Body of pancreas (tissue), 4 donors: ENCODE results near the gene LAG3. TPM values are rescaled to one million over a fixed set of nuclear protein-coding genes. Genes with fewer than 3 reads are reported as not detected.

ENCODE experiments used
- ATAC-seq: fragments of 150-250 bp; one replicate; pipeline ENCODE4 v1.9.1; 2016
- DNase-seq, 4 donors: peaks; one replicate each; pipeline ENCODE4 v3.0.0-alpha.2; 2019
- H3K27ac ChIP-seq, 4 donors: fragments of 200-600 bp; sonication (generic); 1 replicate in 3 of 4; 2 replicates in 1 of 4; pipeline versions ENCODE4 v1.5.1 to v1.6.1; 2016 to 2019; ENCODE audit warnings: mild to moderate bottlenecking in 1 of 4, mixed read lengths in 1 of 4, moderate library complexity in 1 of 4
- H3K27me3 ChIP-seq, 2 donors: fragments of 200-600 bp; sonication (generic); one replicate each; pipeline ENCODE4 v1.6.0; 2016; ENCODE audit warnings: mild to moderate bottlenecking in 1 of 2
- H3K36me3 ChIP-seq, 2 donors: fragments of 200-600 bp; sonication (generic); replicated peaks in 1 of 2; 2 replicates each; pipeline ENCODE4 v1.5.1; 2016; ENCODE audit warnings: low read depth in 2 of 2; ENCODE audit not compliant: insufficient read depth in 1 of 2
- H3K4me1 ChIP-seq: fragments of 200-600 bp; sonication (generic); one replicate; pipeline ENCODE4 v1.6.0; 2016
- H3K4me3 ChIP-seq, 2 donors: fragments of 200-600 bp; sonication (generic); 1 replicate in 1 of 2; 2 replicates in 1 of 2; pipeline ENCODE4 v1.5.1; 2016 to 2019
- H3K9me3 ChIP-seq, 3 donors: fragments of 200-600 bp; sonication (generic); 1 replicate in 2 of 3; 2 replicates in 1 of 3; pipeline ENCODE4 v1.5.1; 2016
- POLR2A ChIP-seq, 3 donors: fragments of 450-650 bp; IDR thresholded peaks; one replicate each; pipeline ENCODE4 v1.6.1; 2016; ENCODE audit warnings: antibody characterized with exemption in 3 of 3, mild to moderate bottlenecking in 2 of 3
- WGBS, 2 donors: methylation state at CpG; one replicate each; pipeline ENCODE4 v1.1.5; 2017; 5-methylcytosine and 5-hydroxymethylcytosine counted together
- intact Hi-C: fragments of 100-400 bp; cut with DNase I; formaldehyde crosslinking; loops from one replicate; pipeline ENCODE4 v1.15.1; 2023
- total RNA-seq, 2 donors: library from RNA; depleted of rRNA; stranded (reverse); fragments of >200 nt; gene quantifications; one replicate each; pipeline ENCODE4 v1.1.0, GENCODE V29; 2016
- TF ChIP-seq, protein P1 (sequence below), 7 experiments: fragments of 450-650 bp in 4 of 7; fragments of 200-600 bp in 3 of 7; sonication (generic) in 3 of 7; IDR thresholded peaks; one replicate each; pipeline ENCODE4 v1.5.1; 2016 to 2019; ENCODE audit warnings: antibody characterized with exemption in 7 of 7

LAG3 gene
- total RNA-seq, 2 donors from 2014 or later: not detected

DNA sequence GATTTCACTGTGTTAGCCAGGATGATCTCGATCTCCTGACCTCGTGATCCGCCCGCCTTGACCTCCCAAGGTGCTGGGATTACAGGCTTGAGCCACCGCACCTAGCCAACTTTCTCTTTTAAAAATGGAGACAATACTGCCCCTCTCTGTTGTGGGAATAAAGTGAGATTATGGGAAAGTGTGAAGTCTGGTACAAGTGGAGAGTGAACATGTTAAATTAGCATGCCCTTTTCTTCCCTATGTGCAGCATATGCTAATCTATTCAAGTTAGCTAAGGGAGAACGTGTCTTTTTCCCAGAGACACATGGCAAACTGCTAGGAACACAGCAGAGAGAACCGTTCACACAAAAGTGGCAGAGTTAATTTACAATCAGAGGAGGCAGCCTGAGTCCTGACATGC lies 47.0 kb upstream of the LAG3 start:
- Histone ChIP-seq H3K9me3 (no peaks in the 10 kb centered on the region), H3K4me1 (peaks cover 9% of the 10 kb centered on the region), H3K27me3 (no peaks in the 10 kb centered on the region), H3K36me3 (peaks cover 15 to 16% of the 10 kb centered on the region in 2 donors), H3K27ac (no peak overlapping the region), H3K4me3 (no peak overlapping the region)
- WGBS, 2 donors: 90 to 92% methylated on average over 7 of the region's 7 CpGs
- ATAC-seq: no peak
- DNase-seq: no peak
- TF ChIP-seq POLR2A (IDR thresholded peaks at IDR 0.05): no peak
- TF ChIP-seq, protein P1, sequence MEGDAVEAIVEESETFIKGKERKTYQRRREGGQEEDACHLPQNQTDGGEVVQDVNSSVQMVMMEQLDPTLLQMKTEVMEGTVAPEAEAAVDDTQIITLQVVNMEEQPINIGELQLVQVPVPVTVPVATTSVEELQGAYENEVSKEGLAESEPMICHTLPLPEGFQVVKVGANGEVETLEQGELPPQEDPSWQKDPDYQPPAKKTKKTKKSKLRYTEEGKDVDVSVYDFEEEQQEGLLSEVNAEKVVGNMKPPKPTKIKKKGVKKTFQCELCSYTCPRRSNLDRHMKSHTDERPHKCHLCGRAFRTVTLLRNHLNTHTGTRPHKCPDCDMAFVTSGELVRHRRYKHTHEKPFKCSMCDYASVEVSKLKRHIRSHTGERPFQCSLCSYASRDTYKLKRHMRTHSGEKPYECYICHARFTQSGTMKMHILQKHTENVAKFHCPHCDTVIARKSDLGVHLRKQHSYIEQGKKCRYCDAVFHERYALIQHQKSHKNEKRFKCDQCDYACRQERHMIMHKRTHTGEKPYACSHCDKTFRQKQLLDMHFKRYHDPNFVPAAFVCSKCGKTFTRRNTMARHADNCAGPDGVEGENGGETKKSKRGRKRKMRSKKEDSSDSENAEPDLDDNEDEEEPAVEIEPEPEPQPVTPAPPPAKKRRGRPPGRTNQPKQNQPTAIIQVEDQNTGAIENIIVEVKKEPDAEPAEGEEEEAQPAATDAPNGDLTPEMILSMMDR (IDR thresholded peaks at IDR 0.05): no peak
- intact Hi-C loops: no loop called here

DNA sequence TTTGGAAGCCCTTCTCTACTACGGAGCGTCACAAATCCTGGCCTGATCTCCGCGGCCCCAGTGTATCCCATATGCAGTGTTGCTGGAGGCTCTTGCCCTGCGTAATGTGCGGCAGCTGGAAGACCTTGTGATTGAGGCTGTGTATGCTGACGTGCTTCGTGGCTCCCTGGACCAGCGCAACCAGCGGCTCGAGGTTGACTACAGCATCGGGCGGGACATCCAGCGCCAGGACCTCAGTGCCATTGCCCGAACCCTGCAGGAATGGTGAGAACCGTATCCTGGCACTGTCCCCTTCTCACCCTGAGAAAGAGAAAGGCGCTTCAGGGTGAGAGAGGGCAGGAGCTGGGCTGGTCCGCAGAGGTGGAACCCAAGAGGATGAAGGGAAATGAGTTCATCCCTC lies 43.1 kb upstream of the LAG3 start:
- Histone ChIP-seq H3K4me1 (peaks cover 9% of the 10 kb centered on the region), H3K27ac (no peak overlapping the region), H3K36me3 (peaks cover 19 to 26% of the 10 kb centered on the region in 2 donors), H3K4me3 (no peak overlapping the region), H3K9me3 (no peaks in the 10 kb centered on the region), H3K27me3 (no peaks in the 10 kb centered on the region)
- 88 to 94% methylated on average over 8 to 16 of the region's 18 CpGs for WGBS, 2 donors
- ATAC-seq (no peak), DNase-seq (no peak)
- TF ChIP-seq, protein P1 (IDR thresholded peaks at IDR 0.05): no peak
- no peak for TF ChIP-seq POLR2A (IDR thresholded peaks at IDR 0.05)
- intact Hi-C loops: no loop called here

DNA sequence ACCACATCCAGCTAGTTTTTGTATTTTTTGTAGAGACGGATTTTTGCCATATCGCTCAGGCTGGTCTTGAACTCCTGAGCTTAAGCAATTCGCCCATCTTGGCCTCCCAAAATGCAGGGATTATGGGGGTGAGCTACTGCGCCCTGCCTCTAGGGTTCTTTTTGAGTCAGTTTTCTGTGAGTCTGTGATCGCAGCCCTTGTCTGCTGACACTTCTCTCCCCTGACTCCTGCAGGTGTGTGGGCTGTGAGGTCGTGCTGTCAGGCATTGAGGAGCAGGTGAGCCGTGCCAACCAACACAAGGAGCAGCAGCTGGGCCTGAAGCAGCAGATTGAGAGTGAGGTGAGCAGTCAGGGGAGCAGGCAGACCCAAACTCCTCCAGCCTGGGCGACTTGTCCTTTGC lies 42.2 kb upstream of the LAG3 start:
- Histone ChIP-seq H3K36me3 (peaks cover 19 to 26% of the 10 kb centered on the region in 2 donors), H3K4me1 (no peaks in the 10 kb centered on the region), H3K27me3 (no peaks in the 10 kb centered on the region), H3K4me3 (no peak overlapping the region), H3K9me3 (no peaks in the 10 kb centered on the region), H3K27ac (no peak overlapping the region)
- DNase-seq (no peak), ATAC-seq (no peak)
- intact Hi-C loops: no loop called here
- WGBS, 2 donors: 91 to 94% methylated on average over 8 of the region's 8 CpGs
- TF ChIP-seq, protein P1 (IDR thresholded peaks at IDR 0.05): no peak
- TF ChIP-seq POLR2A (IDR thresholded peaks at IDR 0.05): no peak

DNA sequence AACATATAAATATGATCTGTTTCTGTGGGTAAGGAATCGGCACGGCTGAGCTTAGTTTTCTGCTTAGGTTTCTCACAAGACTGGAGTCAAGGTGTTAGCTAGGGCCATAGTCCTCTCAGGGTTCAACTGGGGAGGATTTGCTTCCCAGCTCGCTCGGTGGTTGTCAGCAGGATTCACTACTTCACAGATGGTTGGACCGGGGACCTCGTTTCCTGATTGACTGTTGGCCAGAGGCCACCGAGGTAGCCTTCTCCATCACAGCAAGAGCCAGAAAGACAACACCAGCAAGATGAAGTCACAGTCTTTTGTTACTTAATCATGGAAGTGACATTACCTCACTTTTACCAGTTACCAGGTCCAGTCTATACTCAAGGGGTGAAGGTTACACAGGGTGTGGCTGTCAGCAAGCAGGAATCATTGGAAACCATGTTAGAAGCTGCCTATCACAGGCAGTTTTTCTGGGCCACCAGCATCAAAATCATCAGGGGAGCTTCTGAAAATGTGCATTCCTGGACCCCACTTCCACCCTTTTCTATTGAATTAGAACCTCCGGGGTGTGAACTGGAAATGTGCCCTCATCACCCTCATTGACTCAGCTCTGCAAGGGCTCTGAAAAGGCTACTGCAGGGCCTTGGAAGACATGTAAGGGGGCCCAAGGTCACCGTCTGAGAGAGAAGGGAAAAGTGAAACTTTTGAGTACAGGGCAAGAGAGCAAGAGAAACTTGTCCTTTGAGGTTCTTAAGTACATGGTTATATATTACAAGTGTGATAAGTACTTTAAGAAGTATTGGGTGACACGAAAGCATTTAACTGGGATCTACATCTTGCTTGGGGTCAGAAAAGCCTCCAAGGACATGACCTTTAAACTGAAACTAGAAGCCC lies 37.6 kb upstream of the LAG3 start:
- Histone ChIP-seq H3K4me3 (no peak overlapping the region), H3K27me3 (no peaks in the 10 kb centered on the region), H3K36me3 (peaks cover 11 to 15% of the 10 kb centered on the region in 2 donors), H3K9me3 (no peaks in the 10 kb centered on the region), H3K4me1 (peaks cover 4% of the 10 kb centered on the region), H3K27ac (no peak overlapping the region)
- WGBS, 2 donors: 69 to 79% methylated on average over 6 to 10 of the region's 10 CpGs
- DNase-seq (no peak), ATAC-seq (no peak)
- intact Hi-C loops: loop anchor here (5.0 kb wide), 1 partner anchor 48 kb away; no protein-coding TSS in a partner anchor
- TF ChIP-seq POLR2A (IDR thresholded peaks at IDR 0.05): no peak
- TF ChIP-seq, protein P1 (IDR thresholded peaks at IDR 0.05): no peak
